RWPE1 (cell line): ENCODE measurements around the gene AKAP14.

Experiments used
- CTCF ChIA-PET: fragments of 350-600 bp; sonication (Branson Sonifier 250); formaldehyde crosslinking; extraction: SDS; loops from one replicate; lab custom pipeline; 2021; lab: Yijun Ruan, JAX
- POLR2A ChIA-PET: fragments of 400-600 bp; formaldehyde crosslinking; extraction: SDS; loops from one replicate; lab custom pipeline; 2020; ENCODE audit warnings: antibody characterized with exemption; ENCODE audit not compliant: low non-redundant PET; lab: Yijun Ruan, JAX
- DNase-seq: peaks from one replicate; pipeline ENCODE4 v3.0.0; 2012; ENCODE audit warnings: low spot score
- H3K27ac ChIP-seq: fragments of 450-650 bp; 2 replicates; pipeline ENCODE4 v1.5.1; 2017
- CTCF ChIP-seq: fragments of 450-650 bp; conservative IDR thresholded peaks from 2 replicates; pipeline ENCODE4 v1.5.1; 2017; ENCODE audit warnings: low read depth, mild to moderate bottlenecking

AKAP14 gene

GRCh38 chrX:119895843-119896326 lies at the start of gene AKAP14:
Gene AKAP14, plus strand, starts transcription at chrX:119895893. Its CDS starts 7,331 bp downstream, at chrX:119903224.
- no peak within 1 kb of the TSS for H3K27ac ChIP-seq
- no peak for TF ChIP-seq CTCF
- ChIA-PET CTCF (no interaction called here), POLR2A (no interaction called here)
- no peak for DNase-seq

- peak within 1 kb of the TSS; percentile 83 for H3K27ac ChIP-seq
- CTCF ChIA-PET: no interaction called here
- TF ChIP-seq CTCF: no peak
- peak; percentile 94 for DNase-seq
- POLR2A ChIA-PET: interaction anchor here (0.5 to 0.7 kb wide), 4 partner anchors 60 to 752 kb away, joined by 3 read pairs; partner anchors contain the start of gene RPL39
These were observed 43.0 kb upstream of the AKAP14 start, which contains the start of gene UPF3B for GRCh38 chrX:119852382-119853353. Gene UPF3B, minus strand, starts transcription at chrX:119852963. Its CDS starts 35 bp downstream, at chrX:119852928.

DNA sequence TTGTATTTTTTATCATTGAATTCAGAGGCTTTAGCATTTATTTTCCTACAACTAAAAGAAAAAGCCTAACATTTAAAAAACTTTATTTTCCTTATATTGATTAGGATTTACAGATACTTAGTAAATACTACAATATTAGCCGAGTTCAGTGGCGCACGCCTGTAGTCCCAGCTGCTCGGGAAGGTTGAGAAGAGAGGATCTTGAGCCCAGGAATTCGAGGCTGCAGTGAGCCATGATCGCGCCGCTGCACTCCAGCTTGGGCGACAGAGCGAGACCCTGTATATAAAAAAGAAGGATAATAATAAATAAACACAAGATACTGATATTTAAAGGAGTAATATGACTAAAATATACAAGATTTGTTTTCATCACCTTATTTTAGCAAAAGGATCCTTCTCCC lies 42.2 kb upstream of the AKAP14 start:
- no peak for DNase-seq
- TF ChIP-seq CTCF: no peak
- POLR2A ChIA-PET: interaction anchor here (0.6 to 0.7 kb wide), 2 partner anchors 62 to 486 kb away, joined by 3 read pairs; partner anchors contain the start of gene RPL39
- CTCF ChIA-PET: no interaction called here
- peak overlapping the region; percentile 83 for H3K27ac ChIP-seq

DNA sequence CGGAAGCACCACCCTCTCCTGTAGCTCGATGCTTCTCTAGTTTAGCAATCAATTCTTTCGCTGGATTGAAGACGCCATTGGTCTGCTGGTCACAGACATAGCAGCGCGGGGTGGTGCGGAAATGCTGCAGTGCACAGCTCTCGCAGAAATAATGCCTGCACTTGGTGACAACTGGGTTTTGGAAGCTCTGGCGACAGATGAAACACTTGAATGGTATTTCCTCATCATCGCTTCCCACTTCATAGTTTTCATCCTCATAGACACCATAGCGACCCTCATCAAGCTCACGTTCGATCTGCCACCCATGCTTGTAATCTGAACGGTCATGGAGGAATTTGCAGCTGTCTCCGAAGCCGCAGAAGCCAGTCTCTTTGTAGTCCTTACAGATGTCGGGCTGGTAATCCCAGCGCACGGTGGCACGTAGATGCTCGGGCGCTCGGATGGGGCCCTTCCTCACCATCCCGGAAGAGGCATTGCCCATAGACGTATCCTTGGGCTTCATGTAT lies 25.0 kb upstream of the AKAP14 start:
- TF ChIP-seq CTCF: no peak
- no peak for DNase-seq
- H3K27ac ChIP-seq: peak overlapping the region; percentile 95
- ChIA-PET CTCF (interaction anchor here (0.9 kb wide), 1 partner anchor 10 kb away, joined by 4 read pairs; no protein-coding TSS in a partner anchor), POLR2A (interaction anchor here (0.6 to 0.9 kb wide), 3 partner anchors 79 to 393 kb away, joined by 3 to 4 read pairs (median 3); partner anchors contain the start of gene RPL39)

GRCh38 chrX:119871245-119871598 lies 24.5 kb upstream of the AKAP14 start:
- DNase-seq: no peak
- POLR2A ChIA-PET: interaction anchor here (0.6 kb wide), 2 partner anchors 81 to 393 kb away, joined by 3 read pairs; no protein-coding TSS in a partner anchor
- TF ChIP-seq CTCF: no peak
- CTCF ChIA-PET: interaction anchor here (0.9 kb wide), 1 partner anchor 9 kb away, joined by 4 read pairs; no protein-coding TSS in a partner anchor
- peak overlapping the region; percentile 95 for H3K27ac ChIP-seq
